ENCODE results near the gene PLEKHG2. TPM values are rescaled to one million over a fixed set of nuclear protein-coding genes. Genes with fewer than 3 reads are reported as not detected.

PLEKHG2 gene
- total RNA-seq, 1 experiment from 2014 or later = 62.3 TPM

DNA sequence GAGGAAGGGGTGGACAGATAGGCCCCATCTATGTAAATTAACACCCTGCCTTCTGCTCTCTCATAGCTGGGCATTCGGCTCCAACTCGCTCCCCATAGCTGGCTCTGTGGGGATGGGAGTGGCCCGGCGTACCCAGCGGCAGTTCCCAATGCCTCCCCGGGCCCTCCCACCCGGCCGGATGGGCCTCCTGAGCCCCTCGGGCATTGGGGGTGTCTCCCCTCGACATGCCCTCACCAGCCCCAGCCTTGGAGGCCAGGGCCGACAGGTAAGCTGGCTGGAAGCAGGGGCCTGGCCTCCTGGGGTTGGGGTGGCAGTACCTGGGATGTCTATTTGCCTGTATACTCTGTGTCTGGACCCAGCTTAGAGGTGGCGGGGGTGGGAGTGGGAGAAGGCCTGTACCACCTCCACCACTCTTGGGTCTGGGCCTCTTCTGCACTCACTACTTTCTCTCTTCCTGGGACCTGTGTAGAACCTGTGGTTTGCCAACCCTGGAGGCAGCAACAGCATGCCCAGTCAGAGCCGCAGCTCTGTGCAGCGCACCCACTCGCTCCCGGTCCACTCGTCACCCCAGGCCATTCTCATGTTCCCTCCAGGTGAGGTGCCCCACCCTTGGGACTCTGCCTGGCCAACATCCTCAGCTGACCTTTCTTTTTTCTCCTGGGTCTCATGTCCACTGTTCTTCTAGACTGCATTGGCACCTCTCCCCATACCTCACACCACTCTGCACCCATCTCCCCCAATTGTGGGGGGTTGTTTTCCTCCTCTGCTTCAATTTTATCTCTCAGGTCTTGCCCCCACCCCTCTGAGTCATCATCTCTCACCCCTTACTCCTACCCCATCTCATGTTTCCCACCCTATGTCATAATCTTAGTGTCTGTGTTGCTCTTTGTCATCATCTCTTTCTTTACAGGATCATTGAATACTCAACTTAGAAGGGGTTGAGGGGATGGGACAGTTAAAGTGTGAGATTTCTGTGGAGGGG, 31.7 kb upstream of the PLEKHG2 start:
- no peaks in the 10 kb centered on the region for H3K27me3 Mint-ChIP-seq (ENCODE audit: low read depth)
- DNase-seq (ENCODE audit: low spot score) = no peak
- peaks cover 75% of the 10 kb centered on the region for H3K36me3 Mint-ChIP-seq
- H3K9me3 Mint-ChIP-seq = no peaks in the 10 kb centered on the region
- ChIA-PET POLR2A (no interaction called here), CTCF (interaction anchor here (0.6 kb wide), 1 partner anchor 35 kb away, joined by 3 read pairs; no protein-coding TSS in a partner anchor)
- no peak overlapping the region for H3K4me3 Mint-ChIP-seq
- peaks cover 7% of the 10 kb centered on the region; the same call in 1 of the 2 replicates for H3K4me1 Mint-ChIP-seq
- no peak for ATAC-seq
- H3K27ac Mint-ChIP-seq = no peak overlapping the region; the same call in 1 of the 2 replicates
- TF ChIP-seq ZNF121 (CRISPR knock-in tag; IDR thresholded peaks at IDR 0.05) (no peak), TP53 (CRISPR knock-in tag; IDR thresholded peaks at IDR 0.05) (no peak), EMX1 (CRISPR knock-in tag; IDR thresholded peaks at IDR 0.05) (no peak), NR3C1 (CRISPR knock-in tag; conservative IDR thresholded peaks at IDR 0.05; ENCODE audit: low read depth) (no peak), ZNF425 (CRISPR knock-in tag; conservative IDR thresholded peaks at IDR 0.05) (no peak), IRF2 (CRISPR knock-in tag; IDR thresholded peaks at IDR 0.05; ENCODE audit: borderline replicate concordance, low read depth) (no peak), ATF1 (CRISPR knock-in tag; IDR thresholded peaks at IDR 0.05) (no peak), ZNF317 (CRISPR knock-in tag; IDR thresholded peaks at IDR 0.05; ENCODE audit: borderline replicate concordance, low read depth) (no peak), ATF6 (CRISPR knock-in tag; IDR thresholded peaks at IDR 0.05) (no peak), NFATC4 (CRISPR knock-in tag; IDR thresholded peaks at IDR 0.05) (no peak), GRHL2 (CRISPR knock-in tag; IDR thresholded peaks at IDR 0.05; ENCODE audit: insufficient replicate concordance, severe bottlenecking) (no peak), MXD4 (CRISPR knock-in tag; IDR thresholded peaks at IDR 0.05; ENCODE audit: borderline replicate concordance) (no peak)
- TF ChIP-seq, protein P1, sequence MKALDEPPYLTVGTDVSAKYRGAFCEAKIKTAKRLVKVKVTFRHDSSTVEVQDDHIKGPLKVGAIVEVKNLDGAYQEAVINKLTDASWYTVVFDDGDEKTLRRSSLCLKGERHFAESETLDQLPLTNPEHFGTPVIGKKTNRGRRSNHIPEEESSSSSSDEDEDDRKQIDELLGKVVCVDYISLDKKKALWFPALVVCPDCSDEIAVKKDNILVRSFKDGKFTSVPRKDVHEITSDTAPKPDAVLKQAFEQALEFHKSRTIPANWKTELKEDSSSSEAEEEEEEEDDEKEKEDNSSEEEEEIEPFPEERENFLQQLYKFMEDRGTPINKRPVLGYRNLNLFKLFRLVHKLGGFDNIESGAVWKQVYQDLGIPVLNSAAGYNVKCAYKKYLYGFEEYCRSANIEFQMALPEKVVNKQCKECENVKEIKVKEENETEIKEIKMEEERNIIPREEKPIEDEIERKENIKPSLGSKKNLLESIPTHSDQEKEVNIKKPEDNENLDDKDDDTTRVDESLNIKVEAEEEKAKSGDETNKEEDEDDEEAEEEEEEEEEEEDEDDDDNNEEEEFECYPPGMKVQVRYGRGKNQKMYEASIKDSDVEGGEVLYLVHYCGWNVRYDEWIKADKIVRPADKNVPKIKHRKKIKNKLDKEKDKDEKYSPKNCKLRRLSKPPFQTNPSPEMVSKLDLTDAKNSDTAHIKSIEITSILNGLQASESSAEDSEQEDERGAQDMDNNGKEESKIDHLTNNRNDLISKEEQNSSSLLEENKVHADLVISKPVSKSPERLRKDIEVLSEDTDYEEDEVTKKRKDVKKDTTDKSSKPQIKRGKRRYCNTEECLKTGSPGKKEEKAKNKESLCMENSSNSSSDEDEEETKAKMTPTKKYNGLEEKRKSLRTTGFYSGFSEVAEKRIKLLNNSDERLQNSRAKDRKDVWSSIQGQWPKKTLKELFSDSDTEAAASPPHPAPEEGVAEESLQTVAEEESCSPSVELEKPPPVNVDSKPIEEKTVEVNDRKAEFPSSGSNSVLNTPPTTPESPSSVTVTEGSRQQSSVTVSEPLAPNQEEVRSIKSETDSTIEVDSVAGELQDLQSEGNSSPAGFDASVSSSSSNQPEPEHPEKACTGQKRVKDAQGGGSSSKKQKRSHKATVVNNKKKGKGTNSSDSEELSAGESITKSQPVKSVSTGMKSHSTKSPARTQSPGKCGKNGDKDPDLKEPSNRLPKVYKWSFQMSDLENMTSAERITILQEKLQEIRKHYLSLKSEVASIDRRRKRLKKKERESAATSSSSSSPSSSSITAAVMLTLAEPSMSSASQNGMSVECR (CRISPR knock-in tag; IDR thresholded peaks at IDR 0.05; ENCODE audit: borderline replicate concordance) = no peak
- TF ChIP-seq, protein P2, sequence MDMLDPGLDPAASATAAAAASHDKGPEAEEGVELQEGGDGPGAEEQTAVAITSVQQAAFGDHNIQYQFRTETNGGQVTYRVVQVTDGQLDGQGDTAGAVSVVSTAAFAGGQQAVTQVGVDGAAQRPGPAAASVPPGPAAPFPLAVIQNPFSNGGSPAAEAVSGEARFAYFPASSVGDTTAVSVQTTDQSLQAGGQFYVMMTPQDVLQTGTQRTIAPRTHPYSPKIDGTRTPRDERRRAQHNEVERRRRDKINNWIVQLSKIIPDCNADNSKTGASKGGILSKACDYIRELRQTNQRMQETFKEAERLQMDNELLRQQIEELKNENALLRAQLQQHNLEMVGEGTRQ (CRISPR knock-in tag; IDR thresholded peaks at IDR 0.05) = no peak
- TF ChIP-seq, protein P3, sequence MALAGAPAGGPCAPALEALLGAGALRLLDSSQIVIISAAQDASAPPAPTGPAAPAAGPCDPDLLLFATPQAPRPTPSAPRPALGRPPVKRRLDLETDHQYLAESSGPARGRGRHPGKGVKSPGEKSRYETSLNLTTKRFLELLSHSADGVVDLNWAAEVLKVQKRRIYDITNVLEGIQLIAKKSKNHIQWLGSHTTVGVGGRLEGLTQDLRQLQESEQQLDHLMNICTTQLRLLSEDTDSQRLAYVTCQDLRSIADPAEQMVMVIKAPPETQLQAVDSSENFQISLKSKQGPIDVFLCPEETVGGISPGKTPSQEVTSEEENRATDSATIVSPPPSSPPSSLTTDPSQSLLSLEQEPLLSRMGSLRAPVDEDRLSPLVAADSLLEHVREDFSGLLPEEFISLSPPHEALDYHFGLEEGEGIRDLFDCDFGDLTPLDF (CRISPR knock-in tag; IDR thresholded peaks at IDR 0.05) = no peak
- TF ChIP-seq, protein P4, sequence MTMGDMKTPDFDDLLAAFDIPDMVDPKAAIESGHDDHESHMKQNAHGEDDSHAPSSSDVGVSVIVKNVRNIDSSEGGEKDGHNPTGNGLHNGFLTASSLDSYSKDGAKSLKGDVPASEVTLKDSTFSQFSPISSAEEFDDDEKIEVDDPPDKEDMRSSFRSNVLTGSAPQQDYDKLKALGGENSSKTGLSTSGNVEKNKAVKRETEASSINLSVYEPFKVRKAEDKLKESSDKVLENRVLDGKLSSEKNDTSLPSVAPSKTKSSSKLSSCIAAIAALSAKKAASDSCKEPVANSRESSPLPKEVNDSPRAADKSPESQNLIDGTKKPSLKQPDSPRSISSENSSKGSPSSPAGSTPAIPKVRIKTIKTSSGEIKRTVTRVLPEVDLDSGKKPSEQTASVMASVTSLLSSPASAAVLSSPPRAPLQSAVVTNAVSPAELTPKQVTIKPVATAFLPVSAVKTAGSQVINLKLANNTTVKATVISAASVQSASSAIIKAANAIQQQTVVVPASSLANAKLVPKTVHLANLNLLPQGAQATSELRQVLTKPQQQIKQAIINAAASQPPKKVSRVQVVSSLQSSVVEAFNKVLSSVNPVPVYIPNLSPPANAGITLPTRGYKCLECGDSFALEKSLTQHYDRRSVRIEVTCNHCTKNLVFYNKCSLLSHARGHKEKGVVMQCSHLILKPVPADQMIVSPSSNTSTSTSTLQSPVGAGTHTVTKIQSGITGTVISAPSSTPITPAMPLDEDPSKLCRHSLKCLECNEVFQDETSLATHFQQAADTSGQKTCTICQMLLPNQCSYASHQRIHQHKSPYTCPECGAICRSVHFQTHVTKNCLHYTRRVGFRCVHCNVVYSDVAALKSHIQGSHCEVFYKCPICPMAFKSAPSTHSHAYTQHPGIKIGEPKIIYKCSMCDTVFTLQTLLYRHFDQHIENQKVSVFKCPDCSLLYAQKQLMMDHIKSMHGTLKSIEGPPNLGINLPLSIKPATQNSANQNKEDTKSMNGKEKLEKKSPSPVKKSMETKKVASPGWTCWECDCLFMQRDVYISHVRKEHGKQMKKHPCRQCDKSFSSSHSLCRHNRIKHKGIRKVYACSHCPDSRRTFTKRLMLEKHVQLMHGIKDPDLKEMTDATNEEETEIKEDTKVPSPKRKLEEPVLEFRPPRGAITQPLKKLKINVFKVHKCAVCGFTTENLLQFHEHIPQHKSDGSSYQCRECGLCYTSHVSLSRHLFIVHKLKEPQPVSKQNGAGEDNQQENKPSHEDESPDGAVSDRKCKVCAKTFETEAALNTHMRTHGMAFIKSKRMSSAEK (CRISPR knock-in tag; IDR thresholded peaks at IDR 0.05; ENCODE audit: borderline replicate concordance) = no peak

All from WTC11 (cell line).